WI38 (cell line): ENCODE data around the gene TTLL11.

Source experiments
- H3K4me3 ChIP-seq: 2 replicates; pipeline ENCODE4 v1.5.1; 2011; ENCODE audit warnings: low read depth, mild to moderate bottlenecking, control low read depth, low read length
- CTCF ChIP-seq: IDR thresholded peaks from 2 replicates; pipeline ENCODE4 v1.5.1; 2012; ENCODE audit warnings: low read depth, mild to moderate bottlenecking, control low read depth, low read length

Gene TTLL11

GRCh38 chr9:122053064-122053463 is 40.0 kb downstream of the TTLL11 start:
- H3K4me3 ChIP-seq, result no peak overlapping the region
- TF ChIP-seq CTCF, result no peak

GRCh38 chr9:122051351-122052321 is 41.5 kb downstream of the TTLL11 start:
- H3K4me3 ChIP-seq, result no peak overlapping the region
- no peak for TF ChIP-seq CTCF

GRCh38 chr9:122050167-122050566 is 42.9 kb downstream of the TTLL11 start:
- no peak for TF ChIP-seq CTCF
- no peak overlapping the region for H3K4me3 ChIP-seq

GRCh38 chr9:122042056-122042455 is 51.1 kb downstream of the TTLL11 start:
- no peak overlapping the region for H3K4me3 ChIP-seq
- TF ChIP-seq CTCF, result no peak

- no peak overlapping the region for H3K4me3 ChIP-seq
- no peak for TF ChIP-seq CTCF
Observed at GRCh38 chr9:122040561-122041242, 52.4 kb downstream of the TTLL11 start.

- TF ChIP-seq CTCF, result no peak
- no peak overlapping the region for H3K4me3 ChIP-seq
Observed at GRCh38 chr9:122039234-122039633, 53.9 kb downstream of the TTLL11 start.

GRCh38 chr9:122036988-122037387 is 56.1 kb downstream of the TTLL11 start:
- no peak for TF ChIP-seq CTCF

More at GRCh38 chr9:122036988-122037387, 56.1 kb downstream of the TTLL11 start:
- H3K4me3 ChIP-seq, result no peak overlapping the region
